SK-N-SH (cell line): ENCODE measurements around the gene CCDC88C.
"Not testable (repeated sequence)": the region's sequence is repeated elsewhere in the genome, so short reads cannot be mapped to it uniquely, and the experiment has no call there.

Experiments
- CTCF ChIP-seq: fragments of 200-600 bp; sonication (generic); IDR thresholded peaks from 2 replicates; pipeline ENCODE4 v1.6.1; 2017; ENCODE audit warnings: antibody characterized with exemption, mild to moderate bottlenecking, moderate library complexity
- ELF1 ChIP-seq: IDR thresholded peaks from 2 replicates; pipeline ENCODE4 v1.4.0; 2012
- GABPA ChIP-seq: IDR thresholded peaks from 2 replicates; pipeline ENCODE4 v1.4.0; 2012; ENCODE audit warnings: low read depth, mild to moderate bottlenecking
- GATA2 ChIP-seq: sonication (generic); formaldehyde crosslinking; IDR thresholded peaks from 2 replicates; pipeline ENCODE4 v1.5.0; 2020; ENCODE audit warnings: mild to moderate bottlenecking, missing genetic modification reagents
- MEF2A ChIP-seq: IDR thresholded peaks from 2 replicates; pipeline ENCODE4 v1.4.0; 2012; ENCODE audit warnings: low read depth, borderline replicate concordance
- NRF1 ChIP-seq: IDR thresholded peaks from 2 replicates; pipeline ENCODE4 v1.6.1; 2012; ENCODE audit warnings: low read depth, mild to moderate bottlenecking, low read length
- POLR2AphosphoS5 ChIP-seq: IDR thresholded peaks from 2 replicates; pipeline ENCODE4 v1.6.1; 2012; ENCODE audit warnings: low read depth, low read length
- RAD21 ChIP-seq: IDR thresholded peaks from 2 replicates; pipeline ENCODE4 v1.6.1; 2012; ENCODE audit warnings: mild to moderate bottlenecking, low read length
- RFX5 ChIP-seq: IDR thresholded peaks from 2 replicates; pipeline ENCODE4 v1.6.1; 2012; ENCODE audit warnings: mild to moderate bottlenecking, improper control_type of control experiment, low read length
- SIN3A ChIP-seq: IDR thresholded peaks from 2 replicates; pipeline ENCODE4 v1.6.1; 2012; ENCODE audit warnings: low read depth, mild to moderate bottlenecking, low read length, moderate library complexity, borderline replicate concordance
- TAF1 ChIP-seq: IDR thresholded peaks from 2 replicates; pipeline ENCODE4 v1.6.1; 2012; ENCODE audit warnings: low read depth, mild to moderate bottlenecking, low read length, moderate library complexity, borderline replicate concordance
- USF1 ChIP-seq: IDR thresholded peaks from 2 replicates; pipeline ENCODE4 v1.4.0; 2012; ENCODE audit warnings: low read depth, borderline replicate concordance

GRCh38 chr14:91245616-91246015 lies 172.0 kb downstream of the CCDC88C start:
- TF ChIP-seq MEF2A; CTCF; ELF1; POLR2AphosphoS5; USF1; GABPA; RFX5; NRF1; TAF1; SIN3A; GATA2 (CRISPR knock-in tag); RAD21: not testable (repeated sequence)
